Thyroid gland (tissue), 4 donors: ENCODE measurements around the gene ENTPD8.

Experiments
- CTCF ChIP-seq, 6 experiments: fragments of 200-600 bp in 3 of 6; fragments of 450-650 bp in 3 of 6; sonication (generic) in 3 of 6; IDR thresholded peaks; one replicate each; pipeline ENCODE4 v1.5.1; 2016 to 2019; ENCODE audit warnings: antibody characterized with exemption in 6 of 6, mild to moderate bottlenecking in 2 of 6, inconsistent platforms in 1 of 6, moderate library complexity in 1 of 6
- POLR2A ChIP-seq, 2 donors: fragments of 450-650 bp; IDR thresholded peaks; one replicate each; pipeline ENCODE4 v1.6.1; 2017; ENCODE audit warnings: antibody characterized with exemption in 2 of 2, mild to moderate bottlenecking in 2 of 2, moderate library complexity in 1 of 2

- TF ChIP-seq CTCF (IDR thresholded peaks at IDR 0.05) (no peak), POLR2A (IDR thresholded peaks at IDR 0.05) (no peak)
These were observed 21.3 kb upstream of the ENTPD8 start for GRCh38 chr9:137462396-137462985.
